ENCODE results near the gene WNK4. TPM values are rescaled to one million over a fixed set of nuclear protein-coding genes. Genes with fewer than 3 reads are reported as not detected.

Gene WNK4
- total RNA-seq, 6 experiments from 2014 or later, result 22.2 to 33.0 (median 24.3) TPM

- 0 out of 2 replicates have a peak overlapping the region, but pooled peaks have one; percentile 0 for H3K27ac Mint-ChIP-seq
These were observed 65.6 kb downstream of the WNK4 start for GRCh38 chr17:42845918-42846593.

More at GRCh38 chr17:42845918-42846593, 65.6 kb downstream of the WNK4 start:
- Mint-ChIP-seq H3K4me3 (no peak overlapping the region), H3K9me3 (no peaks in the 10 kb centered on the region), H3K4me1 (ENCODE audit: low read depth) (peaks cover 14% of the 10 kb centered on the region), H3K27me3 (ENCODE audit: insufficient read depth) (no peaks in the 10 kb centered on the region; the same call in 1 of the 2 replicates), H3K36me3 (ENCODE audit: low read depth) (peaks cover 21% of the 10 kb centered on the region)
- TF ChIP-seq CTCF (IDR thresholded peaks at IDR 0.05), result no peak
- no peak for DNase-seq

Small RNAs within 50 kb of the gene (microRNA-seq; reads per million reads assigned to microRNA genes)
- 3.1 reads per million for gene MIR6781

Other genes starting within 250 kb of the WNK4 start
- 10 to 100 TPM; 38.7 to 43.1 (median 39.9) TPM for gene NAGLU, start 244.4 kb upstream of the WNK4 start, total RNA-seq (2021; fragmentation: NEBNext Ultra II Directional; extraction: Animal tissue kit (Norgen Biotek cat#: 25700))
- gene HSD17B1, start 227.7 kb upstream of the WNK4 start, total RNA-seq (2021; fragmentation: NEBNext Ultra II Directional; extraction: Animal tissue kit (Norgen Biotek cat#: 25700)), result 1 to 10 TPM in 4 of 6 experiments, under 1 TPM in 2; 0.66 to 1.5 (median 1.1) TPM
- gene COASY, start 218.5 kb upstream of the WNK4 start, total RNA-seq (2021; fragmentation: NEBNext Ultra II Directional; extraction: Animal tissue kit (Norgen Biotek cat#: 25700)), result 10 to 100 TPM; 64.6 to 77.6 (median 71.1) TPM
- gene MLX, start 213.5 kb upstream of the WNK4 start, total RNA-seq (2021; fragmentation: NEBNext Ultra II Directional; extraction: Animal tissue kit (Norgen Biotek cat#: 25700)), result 10 to 100 TPM; 40.7 to 48.3 (median 47.0) TPM
- gene PSMC3IP, start 202.9 kb upstream of the WNK4 start, total RNA-seq (2021; fragmentation: NEBNext Ultra II Directional; extraction: Animal tissue kit (Norgen Biotek cat#: 25700)), result 10 to 100 TPM in 5 of 6 experiments, 1 to 10 TPM in 1; 7.3 to 18.2 (median 16.0) TPM
- 10 to 100 TPM; 42.5 to 61.1 (median 48.9) TPM for gene RETREG3, start 171.2 kb upstream of the WNK4 start, total RNA-seq (2021; fragmentation: NEBNext Ultra II Directional; extraction: Animal tissue kit (Norgen Biotek cat#: 25700))
- gene TUBG1, start 170.9 kb upstream of the WNK4 start, total RNA-seq (2021; fragmentation: NEBNext Ultra II Directional; extraction: Animal tissue kit (Norgen Biotek cat#: 25700)), result 100 to 1,000 TPM in 5 of 6 experiments, 10 to 100 TPM in 1; 85.5 to 127 (median 112) TPM
- gene TUBG2, start 121.3 kb upstream of the WNK4 start, total RNA-seq (2021; fragmentation: NEBNext Ultra II Directional; extraction: Animal tissue kit (Norgen Biotek cat#: 25700)), result 10 to 100 TPM; 15.2 to 17.3 (median 16.9) TPM
- gene PLEKHH3, start 103.6 kb upstream of the WNK4 start, total RNA-seq (2021; fragmentation: NEBNext Ultra II Directional; extraction: Animal tissue kit (Norgen Biotek cat#: 25700)), result 10 to 100 TPM; 16.4 to 22.4 (median 19.1) TPM
- 1 to 10 TPM; 1.7 to 2.9 (median 2.2) TPM for gene CCR10, start 98.8 kb upstream of the WNK4 start, total RNA-seq (2021; fragmentation: NEBNext Ultra II Directional; extraction: Animal tissue kit (Norgen Biotek cat#: 25700))
- gene CNTNAP1, start 98.1 kb upstream of the WNK4 start, total RNA-seq (2021; fragmentation: NEBNext Ultra II Directional; extraction: Animal tissue kit (Norgen Biotek cat#: 25700)), result 10 to 100 TPM; 26.0 to 43.7 (median 37.7) TPM
- gene EZH1, start 35.6 kb upstream of the WNK4 start, total RNA-seq (2021; fragmentation: NEBNext Ultra II Directional; extraction: Animal tissue kit (Norgen Biotek cat#: 25700)), result 10 to 100 TPM; 18.3 to 21.2 (median 19.2) TPM
- 1 to 10 TPM in 3 of 6 experiments, under 1 TPM in 3; 0.40 to 1.3 (median 0.80) TPM for gene RAMP2, start 19.4 kb upstream of the WNK4 start, total RNA-seq (2021; fragmentation: NEBNext Ultra II Directional; extraction: Animal tissue kit (Norgen Biotek cat#: 25700))
- gene VPS25, start 7.2 kb upstream of the WNK4 start, total RNA-seq (2021; fragmentation: NEBNext Ultra II Directional; extraction: Animal tissue kit (Norgen Biotek cat#: 25700)), result 10 to 100 TPM; 79.3 to 94.5 (median 90.5) TPM
- gene COA3, start 18.1 kb downstream of the WNK4 start, total RNA-seq (2021; fragmentation: NEBNext Ultra II Directional; extraction: Animal tissue kit (Norgen Biotek cat#: 25700)), result 10 to 100 TPM; 52.8 to 67.3 (median 61.1) TPM
- under 1 TPM in 1 of 6 experiments, not detected in 5; 0.19 TPM for gene CNTD1, start 18.3 kb downstream of the WNK4 start, total RNA-seq (2021; fragmentation: NEBNext Ultra II Directional; extraction: Animal tissue kit (Norgen Biotek cat#: 25700))
- gene BECN1, start 43.7 kb downstream of the WNK4 start, total RNA-seq (2021; fragmentation: NEBNext Ultra II Directional; extraction: Animal tissue kit (Norgen Biotek cat#: 25700)), result 100 to 1,000 TPM in 3 of 6 experiments, 10 to 100 TPM in 3; 95.6 to 113 (median 99.9) TPM
- gene PSME3, start 52.8 kb downstream of the WNK4 start, total RNA-seq (2021; fragmentation: NEBNext Ultra II Directional; extraction: Animal tissue kit (Norgen Biotek cat#: 25700)), result 100 to 1,000 TPM; 153 to 184 (median 162) TPM
- gene AOC2, start 64.0 kb downstream of the WNK4 start, total RNA-seq (2021; fragmentation: NEBNext Ultra II Directional; extraction: Animal tissue kit (Norgen Biotek cat#: 25700)), result under 1 TPM; 0.20 to 0.78 (median 0.41) TPM
- gene AOC3, start 70.6 kb downstream of the WNK4 start, total RNA-seq (2021; fragmentation: NEBNext Ultra II Directional; extraction: Animal tissue kit (Norgen Biotek cat#: 25700)), result under 1 TPM in 4 of 6 experiments, not detected in 2; 0.05 to 0.14 (median 0.06) TPM
- not detected for gene G6PC1, start 120.2 kb downstream of the WNK4 start, total RNA-seq (2021; fragmentation: NEBNext Ultra II Directional; extraction: Animal tissue kit (Norgen Biotek cat#: 25700))
- 10 to 100 TPM; 42.5 to 54.5 (median 47.1) TPM for gene AARSD1, start 183.8 kb downstream of the WNK4 start, total RNA-seq (2021; fragmentation: NEBNext Ultra II Directional; extraction: Animal tissue kit (Norgen Biotek cat#: 25700))
- gene PTGES3L, start 199.5 kb downstream of the WNK4 start, total RNA-seq (2021; fragmentation: NEBNext Ultra II Directional; extraction: Animal tissue kit (Norgen Biotek cat#: 25700)), result 1 to 10 TPM in 4 of 6 experiments, under 1 TPM in 2; 0.87 to 1.3 (median 1.1) TPM
- gene RUNDC1, start 200.0 kb downstream of the WNK4 start, total RNA-seq (2021; fragmentation: NEBNext Ultra II Directional; extraction: Animal tissue kit (Norgen Biotek cat#: 25700)), result 10 to 100 TPM in 5 of 6 experiments, 1 to 10 TPM in 1; 9.9 to 14.6 (median 10.3) TPM
- gene RPL27, start 217.8 kb downstream of the WNK4 start, total RNA-seq (2021; fragmentation: NEBNext Ultra II Directional; extraction: Animal tissue kit (Norgen Biotek cat#: 25700)), result 1,000 to 10,000 TPM; 1,047 to 1,349 (median 1,243) TPM
- 10 to 100 TPM in 4 of 6 experiments, 1 to 10 TPM in 2; 6.3 to 22.4 (median 18.8) TPM for gene IFI35, start 226.2 kb downstream of the WNK4 start, total RNA-seq (2021; fragmentation: NEBNext Ultra II Directional; extraction: Animal tissue kit (Norgen Biotek cat#: 25700))
- gene VAT1, start 241.8 kb downstream of the WNK4 start, total RNA-seq (2021; fragmentation: NEBNext Ultra II Directional; extraction: Animal tissue kit (Norgen Biotek cat#: 25700)), result 100 to 1,000 TPM; 150 to 274 (median 244) TPM
- gene RND2, start 244.6 kb downstream of the WNK4 start, total RNA-seq (2021; fragmentation: NEBNext Ultra II Directional; extraction: Animal tissue kit (Norgen Biotek cat#: 25700)), result under 1 TPM; 0.14 to 0.43 (median 0.37) TPM

Data from HFFc6 (cell line).